IMR-90 (cell line): ENCODE data around the gene ZNF358. TPM values are rescaled to one million over a fixed set of nuclear protein-coding genes. Genes with fewer than 3 reads are reported as not detected.
A peak's percentile ranks its signal among the peaks of the same experiment; 100 is the strongest.

Experiments
- ATAC-seq: fragments of 200-7000 bp; cut with Tn5 transposase; 2 replicates; pipeline ENCODE4 v1.9.1; 2020; ENCODE audit warnings: low read depth, mild to moderate bottlenecking, moderate library complexity
- BruUV-seq: library from RNA; stranded (reverse); fragments of 400-500 nt; replicated peaks from 2 replicates; lab custom pipeline; 2021; lab: Mats Ljungman, UMichigan
- CTCF ChIA-PET: fragments of 300-600 bp; formaldehyde crosslinking; extraction: SDS; loops from one replicate; lab custom pipeline; 2021; ENCODE audit warnings: antibody characterized with exemption; lab: Yijun Ruan, JAX
- POLR2A ChIA-PET: fragments of 300-600 bp; sonication (Branson Sonifier 250); formaldehyde crosslinking; loops from one replicate; lab custom pipeline; 2022; ENCODE audit warnings: antibody characterized with exemption; ENCODE audit not compliant: unreplicated experiment; lab: Charles Lee
- DNase-seq: peaks from one replicate; pipeline ENCODE4 v3.0.0; 2013
- H2AFZ ChIP-seq: replicated peaks from 2 replicates; pipeline ENCODE3; 2013; ENCODE audit warnings: low read length, mild to moderate bottlenecking; ENCODE audit not compliant: poor library complexity
- H2AK5ac ChIP-seq: 2 replicates; pipeline ENCODE4 v1.6.1; 2013; ENCODE audit warnings: low read depth, low read length, inconsistent platforms
- H2AK9ac ChIP-seq: replicated peaks from 2 replicates; pipeline ENCODE3; 2013; ENCODE audit warnings: mild to moderate bottlenecking, low read depth, low read length, moderate library complexity; ENCODE audit not compliant: poor library complexity
- H2BK120ac ChIP-seq: 2 replicates; pipeline ENCODE4 v1.6.1; 2013; ENCODE audit warnings: low read depth, low read length, inconsistent platforms
- H2BK15ac ChIP-seq: 3 replicates; pipeline ENCODE4 v1.6.1; 2013; ENCODE audit warnings: low read depth, low read length, inconsistent platforms
- H2BK20ac ChIP-seq: 2 replicates; pipeline ENCODE4 v1.6.1; 2013; ENCODE audit warnings: low read depth, mild to moderate bottlenecking, inconsistent platforms, low read length, moderate library complexity
- H2BK5ac ChIP-seq: 2 replicates; pipeline ENCODE4 v1.6.1; 2013; ENCODE audit warnings: mild to moderate bottlenecking, low read depth, low read length, inconsistent platforms; ENCODE audit not compliant: poor library complexity, severe bottlenecking
- H3K14ac ChIP-seq: replicated peaks from 2 replicates; pipeline ENCODE4 v1.6.1; 2013; ENCODE audit warnings: low read depth, low read length, inconsistent platforms
- H3K18ac ChIP-seq: 2 replicates; pipeline ENCODE4 v1.6.1; 2013; ENCODE audit warnings: low read depth, low read length, control low read depth
- H3K23ac ChIP-seq: 2 replicates; pipeline ENCODE4 v1.6.1; 2013; ENCODE audit warnings: low read depth, low read length, inconsistent platforms
- H3K27ac ChIP-seq: 2 replicates; pipeline ENCODE4 v1.5.1; 2013; ENCODE audit warnings: mild to moderate bottlenecking, control low read depth, low read length; ENCODE audit not compliant: insufficient read depth
- H3K27me3 ChIP-seq: 2 replicates; pipeline ENCODE4 v1.6.1; 2013; ENCODE audit warnings: low read length; ENCODE audit not compliant: control insufficient read depth, insufficient read depth
- H3K36me3 ChIP-seq: 2 replicates; pipeline ENCODE4 v1.6.1; 2013; ENCODE audit warnings: low read length, mixed read lengths; ENCODE audit not compliant: control insufficient read depth, insufficient read depth
- H3K4ac ChIP-seq: 2 replicates; pipeline ENCODE4 v1.6.1; 2013; ENCODE audit warnings: low read depth, low read length, inconsistent platforms
- H3K4me1 ChIP-seq: 2 replicates; pipeline ENCODE4 v1.6.1; 2013; ENCODE audit warnings: low read length, mixed read lengths; ENCODE audit not compliant: control insufficient read depth, insufficient read depth
- H3K4me2 ChIP-seq: 2 replicates; pipeline ENCODE4 v1.6.1; 2013; ENCODE audit warnings: low read depth, mild to moderate bottlenecking, control low read depth, low read length, moderate library complexity
- H3K4me3 ChIP-seq: 2 replicates; pipeline ENCODE4 v1.5.1; 2013; ENCODE audit warnings: low read depth, mild to moderate bottlenecking, control low read depth, low read length, moderate library complexity; ENCODE audit not compliant: insufficient read depth
- H3K56ac ChIP-seq: 2 replicates; pipeline ENCODE4 v1.6.1; 2013; ENCODE audit warnings: low read length, inconsistent platforms; ENCODE audit not compliant: insufficient read depth; ENCODE audit errors: extremely low read depth
- H3K79me1 ChIP-seq, 2 experiments: 2 replicates each; pipeline ENCODE4 v1.6.1; 2013; ENCODE audit warnings: low read length in 2 of 2, inconsistent platforms in 1 of 2, low read depth in 1 of 2
- H3K9ac ChIP-seq: 2 replicates; pipeline ENCODE4 v1.6.1; 2013; ENCODE audit warnings: low read depth, low read length, control low read depth
- H3K9me1 ChIP-seq: 2 replicates; pipeline ENCODE4 v1.6.1; 2013; ENCODE audit warnings: low read length, inconsistent platforms; ENCODE audit not compliant: insufficient read depth
- H3K9me3 ChIP-seq: 2 replicates; pipeline ENCODE4 v1.6.1; 2013; ENCODE audit warnings: low read length; ENCODE audit not compliant: control insufficient read depth, insufficient read depth
- H4K20me1 ChIP-seq: 2 replicates; pipeline ENCODE4 v1.6.1; 2013; ENCODE audit warnings: low read length, inconsistent platforms; ENCODE audit not compliant: insufficient read depth
- H4K5ac ChIP-seq: 2 replicates; pipeline ENCODE4 v1.6.1; 2013; ENCODE audit warnings: mild to moderate bottlenecking, low read depth, low read length, control low read depth
- H4K8ac ChIP-seq, 2 experiments: 2 replicates each; pipeline ENCODE4 v1.6.1; 2013; ENCODE audit warnings: low read depth in 2 of 2, low read length in 2 of 2, control low read depth in 1 of 2, inconsistent platforms in 1 of 2
- H4K91ac ChIP-seq: 2 replicates; pipeline ENCODE4 v1.6.1; 2013; ENCODE audit warnings: low read depth, low read length, inconsistent platforms; ENCODE audit not compliant: insufficient read depth
- CEBPB ChIP-seq: IDR thresholded peaks from 2 replicates; pipeline ENCODE4 v1.6.1; 2012; ENCODE audit warnings: low read depth, low read length, improper control_type of control experiment
- RAD21 ChIP-seq: IDR thresholded peaks from 2 replicates; pipeline ENCODE4 v1.6.1; 2012; ENCODE audit warnings: low read length, improper control_type of control experiment
- WGBS, 2 experiments: methylation state at CpG; one replicate each; pipeline versions ENCODE4 v1.1.5 to v1.1.7; 2013; ENCODE audit warnings: missing lambda C conversion rate in 2 of 2; ENCODE audit not compliant: insufficient read length in 1 of 2; ENCODE audit errors: extremely low coverage in 2 of 2; 5-methylcytosine and 5-hydroxymethylcytosine counted together
- dilution Hi-C: fragments of 300-500 bp; cut with HindIII; formaldehyde crosslinking; loops from one replicate; pipeline ENCODE4 v1.14.3; 2018; ENCODE audit warnings: low sequenced_read_pairs; ENCODE audit not compliant: unreplicated experiment
- in situ Hi-C: fragments of 300-500 bp; cut with MboI; formaldehyde crosslinking; loops from 3 replicates; pipeline ENCODE4 v1.14.3; 2019; ENCODE audit warnings: low sequenced_read_pairs, inconsistent platforms, mixed read lengths
- intact Hi-C: fragments of 100-400 bp; cut with micrococcal nuclease; formaldehyde crosslinking; loops from 2 replicates; pipeline ENCODE4 v1.10.0; 2022
- polyA plus RNA-seq, 3 experiments: library from polyadenylated mRNA; depleted of rRNA; stranded (reverse); fragments of >200 nt; gene quantifications; 2 replicates each; pipeline ENCODE4 v1.2.3, GENCODE V29; 2012; ENCODE audit warnings: low replicate concordance in 1 of 3
- total RNA-seq: library from RNA; depleted of rRNA; stranded (reverse); fragments of >200 nt; gene quantifications from 2 replicates; pipeline ENCODE4 v1.2.3, GENCODE V29; 2012

ZNF358 gene
- total and polyA plus RNA-seq, 2 of the 4 experiments (the other 2 are of a cell fraction): 5.4 to 30.7 TPM

DNA sequence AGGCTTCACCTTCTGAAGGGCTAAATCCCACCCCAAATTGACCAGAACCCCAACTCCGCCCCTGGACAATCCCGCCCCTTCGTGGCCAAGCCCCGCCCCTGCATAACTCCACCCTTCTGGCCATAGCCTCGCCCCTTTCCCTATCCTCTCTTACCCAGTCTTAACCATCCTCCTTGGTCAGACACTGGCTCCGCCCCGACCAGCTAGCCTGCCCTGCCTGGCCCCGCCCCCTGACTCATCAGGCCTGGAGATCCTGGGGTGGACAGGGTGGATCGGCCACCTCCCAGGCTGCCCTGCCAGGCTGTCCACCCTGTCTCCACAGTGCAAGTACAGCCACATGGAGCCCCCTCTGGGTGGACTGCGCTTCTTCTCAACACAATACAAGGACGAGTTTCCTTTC, 8.0 kb upstream of the ZNF358 start:
- H3K4ac ChIP-seq: no peak overlapping the region
- H3K4me2 ChIP-seq: no peak overlapping the region
- H3K9me1 ChIP-seq: no peaks in the 10 kb centered on the region
- peak; percentile 96 for ATAC-seq
- no peak overlapping the region for H3K9ac ChIP-seq
- peak overlapping the region in 1 of 2 experiments; percentile 62; a peak in 2 of 4 replicates for H4K8ac ChIP-seq
- no peak overlapping the region for H2BK15ac ChIP-seq
- dilution Hi-C loops (no loop called here), in situ Hi-C loops (no loop called here), intact Hi-C loops (no loop called here)
- H3K23ac ChIP-seq: no peak overlapping the region
- no peaks in the 10 kb centered on the region for H4K20me1 ChIP-seq
- no peak overlapping the region for H2BK5ac ChIP-seq
- H3K27ac ChIP-seq: no peak overlapping the region
- no peak overlapping the region for H4K91ac ChIP-seq
- POLR2A ChIA-PET: no interaction called here
- peak overlapping the region; percentile 82 for H2AFZ ChIP-seq
- no peak for TF ChIP-seq CEBPB
- TF ChIP-seq RAD21: no peak
- H3K56ac ChIP-seq: no peak overlapping the region
- H2AK9ac ChIP-seq: peak overlapping the region; percentile 81
- CTCF ChIA-PET: no interaction called here
- BruUV-seq: no TSS peak
- H3K14ac ChIP-seq: no peak overlapping the region
- peaks cover 10% of the 10 kb centered on the region for H3K27me3 ChIP-seq
- H2AK5ac ChIP-seq: no peak overlapping the region
- no peak overlapping the region for H2BK20ac ChIP-seq
- H3K79me1 ChIP-seq: no peaks in the 10 kb centered on the region
- H3K36me3 ChIP-seq: no peaks in the 10 kb centered on the region
- H2BK120ac ChIP-seq: no peak overlapping the region
- 41% methylated on average over 4 of the region's 11 CpGs; no CpG with 5 or more reads in 1 of the 2 experiments for WGBS, 2 experiments
- H3K4me1 ChIP-seq: peaks cover 3% of the 10 kb centered on the region; the same call in 1 of the 2 replicates
- no peak overlapping the region for H3K18ac ChIP-seq
- H3K9me3 ChIP-seq: no peaks in the 10 kb centered on the region
- peak; percentile 80 for DNase-seq
- H4K5ac ChIP-seq: 0 out of 2 replicates have a peak overlapping the region, but pooled peaks have one; percentile 49
- H3K4me3 ChIP-seq: no peak overlapping the region
